Measurements from ENCODE around the gene CEND1. TPM values are rescaled to one million over a fixed set of nuclear protein-coding genes. Genes with fewer than 3 reads are reported as not detected.
A peak's percentile ranks its signal among the peaks of the same experiment; 100 is the strongest.

CEND1 gene
- total and polyA plus RNA-seq, 2 of the 13 experiments (the other 11 are each of a cell fraction or from before 2014, with no cell fraction given), result not detected

DNA sequence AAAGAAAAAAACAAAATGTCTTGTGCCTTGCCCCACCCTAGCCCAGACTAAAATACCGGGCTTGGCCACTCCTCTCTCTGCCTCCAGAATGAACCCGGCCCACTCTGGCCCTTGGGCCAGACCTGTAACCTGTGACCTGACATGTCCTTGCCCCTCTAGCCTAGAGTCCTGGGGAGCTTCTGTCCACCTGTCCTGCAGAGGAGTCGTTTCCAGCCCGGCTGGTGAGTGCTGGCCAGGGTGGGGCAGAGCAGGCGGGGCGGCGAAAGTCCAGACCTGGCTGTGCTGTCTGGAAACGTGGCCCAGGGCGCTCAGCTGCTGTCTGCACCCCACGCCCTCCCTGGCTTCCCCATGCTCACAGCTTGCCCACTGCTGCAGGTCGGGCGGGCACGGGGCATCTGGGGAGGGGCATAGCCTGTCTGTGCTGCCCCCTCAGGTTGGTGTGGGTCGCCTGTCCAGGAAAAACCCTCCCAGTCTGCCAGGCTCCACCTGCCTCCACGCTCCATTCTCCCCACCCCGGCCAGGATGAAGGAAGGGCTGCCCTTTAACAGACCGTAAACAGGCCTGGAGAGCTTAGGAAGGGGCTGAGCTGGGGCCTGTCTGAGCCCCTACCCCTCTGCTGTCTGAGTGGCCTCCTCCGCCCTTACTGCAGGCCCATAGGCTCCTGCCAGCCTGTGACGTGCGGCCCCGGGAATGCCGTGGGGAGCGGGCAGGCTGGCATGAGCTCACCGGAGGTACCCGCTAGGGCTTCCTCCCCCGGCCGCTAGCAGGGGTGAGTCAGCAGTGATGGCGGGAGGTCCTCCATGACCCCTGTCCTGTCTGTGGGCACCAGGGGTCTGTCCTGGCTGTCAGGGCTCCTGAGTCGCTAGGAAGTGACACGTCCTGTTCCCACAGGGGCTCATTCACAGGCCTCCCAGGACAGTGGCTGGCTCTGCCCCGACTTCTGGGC, 44.8 kb upstream of the CEND1 start (continued):
- TF ChIP-seq, protein P1, sequence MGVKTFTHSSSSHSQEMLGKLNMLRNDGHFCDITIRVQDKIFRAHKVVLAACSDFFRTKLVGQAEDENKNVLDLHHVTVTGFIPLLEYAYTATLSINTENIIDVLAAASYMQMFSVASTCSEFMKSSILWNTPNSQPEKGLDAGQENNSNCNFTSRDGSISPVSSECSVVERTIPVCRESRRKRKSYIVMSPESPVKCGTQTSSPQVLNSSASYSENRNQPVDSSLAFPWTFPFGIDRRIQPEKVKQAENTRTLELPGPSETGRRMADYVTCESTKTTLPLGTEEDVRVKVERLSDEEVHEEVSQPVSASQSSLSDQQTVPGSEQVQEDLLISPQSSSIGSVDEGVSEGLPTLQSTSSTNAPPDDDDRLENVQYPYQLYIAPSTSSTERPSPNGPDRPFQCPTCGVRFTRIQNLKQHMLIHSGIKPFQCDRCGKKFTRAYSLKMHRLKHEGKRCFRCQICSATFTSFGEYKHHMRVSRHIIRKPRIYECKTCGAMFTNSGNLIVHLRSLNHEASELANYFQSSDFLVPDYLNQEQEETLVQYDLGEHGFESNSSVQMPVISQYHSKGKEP (CRISPR knock-in tag; IDR thresholded peaks at IDR 0.05), result no peak
- TF ChIP-seq ZFP90 (CRISPR knock-in tag; IDR thresholded peaks at IDR 0.05; ENCODE audit: borderline replicate concordance), result no peak
- TF ChIP-seq ZNF280D (CRISPR knock-in tag; IDR thresholded peaks at IDR 0.05), result no peak
- TF ChIP-seq CREB1 (IDR thresholded peaks at IDR 0.05), result no peak
- no peak for TF ChIP-seq CREB1 (CRISPR knock-in tag; IDR thresholded peaks at IDR 0.05)

- peaks cover 75% of the 10 kb centered on the region for H3K4me1 ChIP-seq (ENCODE audit: insufficient read depth, low read length)
- intact Hi-C loops (cut with micrococcal nuclease; ENCODE audit: unreplicated experiment) (no loop called here), in situ Hi-C loops (cut with HindIII; ENCODE audit: extremely low pct_ligation_motif_present, low pct_unique_long_range_greater_than_20kb) (no loop called here)
- H3K79me2 ChIP-seq (ENCODE audit: insufficient read depth, low read length), result peaks cover 11% of the 10 kb centered on the region
- no peak for ATAC-seq
- H3K4me3 ChIP-seq (replicated peaks in 1 of 3; ENCODE audit: insufficient read depth in 1 of 3, low read depth in 2 of 3, low read length in 3 of 3), result peak overlapping the region; percentile 71 to 81 (median 77); a peak in 5 of 6 replicates
- DNase-seq (ENCODE audit: low spot score), result no peak
- 52% methylated on average over 9 of the region's 9 CpGs for WGBS (ENCODE audit: low lambda C conversion rate)
- ChIA-PET CTCF (ENCODE audit: low intra/inter-chr PET ratio, low total read pairs) (no interaction called here), POLR2A (interaction anchor here (0.6 to 16.1 kb wide), 4 partner anchors 8 to 28 kb away, joined by 5 to 264 read pairs (median 74); partner anchors contain the start of genes PNPLA2, POLR2L, RPLP2 and TSPAN4)
- no peak for FAIRE-seq
- BruUV-seq (replicated peaks), result no TSS peak
- H3K9ac ChIP-seq (ENCODE audit: insufficient read depth, low read depth, low read length), result peak overlapping the region; percentile 85
- H2AFZ ChIP-seq (ENCODE audit: low read length), result no peak overlapping the region
- no peaks in the 10 kb centered on the region for H3K27me3 ChIP-seq (ENCODE audit: control insufficient read depth in 1 of 2, insufficient read depth in 2 of 2, low read length in 2 of 2)
- H3K9me3 ChIP-seq (ENCODE audit: low read length), result no peaks in the 10 kb centered on the region
- peaks cover 9% of the 10 kb centered on the region; the same call in 1 of the 2 replicates for H4K20me1 ChIP-seq (ENCODE audit: insufficient read depth, low read length)
- peak overlapping the region; percentile 61 for H3K27ac ChIP-seq (ENCODE audit: extremely low read length, insufficient read depth, low read length)
- H3K4me2 ChIP-seq (ENCODE audit: low read depth, low read length), result peak overlapping the region; percentile 81
- peaks cover 4 to 17% of the 10 kb centered on the region in 2 experiments; a peak in 3 of 5 replicates for H3K36me3 ChIP-seq (replicated peaks in 1 of 2; ENCODE audit: control insufficient read depth in 1 of 2, insufficient read depth in 2 of 2, low read length in 2 of 2)
- TF ChIP-seq ZSCAN29 (CRISPR knock-in tag; conservative IDR thresholded peaks at IDR 0.05), result no peak
- 0 out of 2 replicates have a peak, but pooled peaks have one; percentile 12 for TF ChIP-seq SALL1 (CRISPR knock-in tag; IDR thresholded peaks at IDR 0.05)
- no peak for TF ChIP-seq ATF5 (CRISPR knock-in tag; IDR thresholded peaks at IDR 0.05; ENCODE audit: low read depth)
- TF ChIP-seq ZNF75D (CRISPR knock-in tag; IDR thresholded peaks at IDR 0.05; ENCODE audit: borderline replicate concordance), result no peak
- TF ChIP-seq ZNF281 (CRISPR knock-in tag; IDR thresholded peaks at IDR 0.05; ENCODE audit: borderline replicate concordance), result peak; percentile 58
- TF ChIP-seq ZNF607 (CRISPR knock-in tag; IDR thresholded peaks at IDR 0.05; ENCODE audit: borderline replicate concordance), result 0 out of 2 replicates have a peak, but pooled peaks have one; percentile 41
Measured at GRCh38 chr11:833849-834311, 44.0 kb upstream of the CEND1 start.

Data from HepG2 (cell line).